Chondrocyte (in vitro differentiated cells): ENCODE measurements around the gene KIF2B. TPM values are rescaled to one million over a fixed set of nuclear protein-coding genes. Genes with fewer than 3 reads are reported as not detected.
"Not testable (repeated sequence)": the region's sequence is repeated elsewhere in the genome, so short reads cannot be mapped to it uniquely, and the experiment has no call there.

Experiments
- DNase-seq: peaks from one replicate; pipeline ENCODE4 v3.0.0; 2021; ENCODE audit warnings: mixed read lengths, low spot score
- H3K27ac Mint-ChIP-seq: one replicate; pipeline ENCODE4 v1.8.0; 2021; ENCODE audit warnings: mild to moderate bottlenecking, moderate library complexity, mixed read lengths; ENCODE audit not compliant: unreplicated experiment
- H3K27me3 Mint-ChIP-seq: 2 replicates; pipeline ENCODE4 v1.8.0; 2021; ENCODE audit warnings: low read depth, mixed read lengths
- H3K36me3 Mint-ChIP-seq: 2 replicates; pipeline ENCODE4 v1.8.0; 2021; ENCODE audit warnings: low read depth, mixed read lengths
- H3K4me1 Mint-ChIP-seq: 2 replicates; pipeline ENCODE4 v1.8.0; 2021; ENCODE audit warnings: low read depth, mild to moderate bottlenecking, mixed read lengths
- H3K4me3 Mint-ChIP-seq: one replicate; pipeline ENCODE4 v1.8.0; 2021; ENCODE audit warnings: mild to moderate bottlenecking, moderate library complexity, mixed read lengths; ENCODE audit not compliant: unreplicated experiment
- H3K9me3 Mint-ChIP-seq: 2 replicates; pipeline ENCODE4 v1.8.0; 2021; ENCODE audit warnings: low read depth, mixed read lengths
- CTCF ChIP-seq: fragments of 200-600 bp; sonication (generic); IDR thresholded peaks from 2 replicates; pipeline ENCODE4 v1.5.0; 2021; ENCODE audit warnings: antibody characterized with exemption, mild to moderate bottlenecking, moderate library complexity
- total RNA-seq: library from RNA; stranded (reverse); gene quantifications from 3 replicates; pipeline ENCODE4 v1.2.1, GENCODE V29; 2021

The KIF2B gene
- total RNA-seq, 1 donor from 2014 or later = not detected

GRCh38 chr17:53807286-53807685, 15.4 kb upstream of the KIF2B start:
- H3K27ac Mint-ChIP-seq = no peak overlapping the region
- peaks cover 7% of the 10 kb centered on the region for H3K27me3 Mint-ChIP-seq
- peaks cover 8% of the 10 kb centered on the region for H3K9me3 Mint-ChIP-seq
- no peak for DNase-seq
- H3K4me1 Mint-ChIP-seq = no peaks in the 10 kb centered on the region
- H3K4me3 Mint-ChIP-seq = no peak overlapping the region
- no peak for TF ChIP-seq CTCF
- no peaks in the 10 kb centered on the region for H3K36me3 Mint-ChIP-seq

DNA sequence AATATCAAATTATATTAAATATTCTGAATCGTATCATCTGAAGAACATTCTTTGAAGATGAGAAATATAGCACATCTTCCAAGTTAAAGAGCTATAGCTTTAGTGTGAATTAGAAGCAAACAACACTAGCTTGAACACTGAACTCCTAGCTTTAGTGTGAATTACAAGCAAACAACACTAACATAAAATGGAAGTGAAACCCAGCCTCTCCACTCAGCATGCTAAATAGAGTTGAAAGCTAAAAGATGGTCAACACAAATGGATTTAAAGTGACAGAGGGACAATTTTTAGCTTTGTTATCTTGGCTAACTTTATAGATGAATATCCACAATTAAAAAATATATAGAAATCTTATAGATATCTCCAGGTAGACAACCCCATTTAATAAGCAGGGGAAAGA, 4.5 kb upstream of the KIF2B start:
- Mint-ChIP-seq H3K36me3 (no peaks in the 10 kb centered on the region), H3K4me3 (no peak overlapping the region)

GRCh38 chr17:53818929-53819328, 3.8 kb upstream of the KIF2B start:
- H3K36me3 Mint-ChIP-seq = no peaks in the 10 kb centered on the region
- no peaks in the 10 kb centered on the region for H3K9me3 Mint-ChIP-seq
- H3K4me3 Mint-ChIP-seq = no peak overlapping the region
- TF ChIP-seq CTCF = no peak
- H3K27me3 Mint-ChIP-seq = peaks cover 5% of the 10 kb centered on the region
- no peaks in the 10 kb centered on the region for H3K4me1 Mint-ChIP-seq
- no peak overlapping the region for H3K27ac Mint-ChIP-seq
- no peak for DNase-seq

More for the DNA sequence above, 4.5 kb upstream of the KIF2B start:
- Mint-ChIP-seq H3K27me3 (peaks cover 5% of the 10 kb centered on the region), H3K27ac (no peak overlapping the region), H3K4me1 (no peaks in the 10 kb centered on the region), H3K9me3 (no peaks in the 10 kb centered on the region)
- TF ChIP-seq CTCF = no peak
- no peak for DNase-seq

DNA sequence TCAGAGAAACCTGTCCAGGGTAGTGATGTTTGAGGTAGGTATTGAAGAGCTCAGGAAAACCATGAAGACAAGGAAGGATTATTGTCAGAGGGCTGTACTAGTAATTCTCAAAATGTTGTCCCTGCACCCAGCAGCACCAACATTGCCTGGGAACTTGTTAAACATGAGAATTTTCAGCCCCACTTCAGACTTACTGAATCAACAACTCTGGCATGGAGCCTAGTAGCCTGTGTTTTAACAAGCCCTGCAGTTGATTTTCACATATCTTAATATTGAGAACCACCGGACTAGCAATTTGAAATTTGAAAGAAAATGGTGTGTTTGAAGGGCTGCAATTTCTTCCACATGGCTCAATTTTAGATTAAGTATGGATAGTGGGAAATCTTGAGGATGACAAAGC, 2.8 kb upstream of the KIF2B start:
- Mint-ChIP-seq H3K4me3 (no peak overlapping the region), H3K9me3 (no peaks in the 10 kb centered on the region), H3K4me1 (no peaks in the 10 kb centered on the region), H3K36me3 (no peaks in the 10 kb centered on the region), H3K27me3 (peaks cover 5% of the 10 kb centered on the region), H3K27ac (no peak overlapping the region)
- no peak for DNase-seq
- no peak for TF ChIP-seq CTCF

DNA sequence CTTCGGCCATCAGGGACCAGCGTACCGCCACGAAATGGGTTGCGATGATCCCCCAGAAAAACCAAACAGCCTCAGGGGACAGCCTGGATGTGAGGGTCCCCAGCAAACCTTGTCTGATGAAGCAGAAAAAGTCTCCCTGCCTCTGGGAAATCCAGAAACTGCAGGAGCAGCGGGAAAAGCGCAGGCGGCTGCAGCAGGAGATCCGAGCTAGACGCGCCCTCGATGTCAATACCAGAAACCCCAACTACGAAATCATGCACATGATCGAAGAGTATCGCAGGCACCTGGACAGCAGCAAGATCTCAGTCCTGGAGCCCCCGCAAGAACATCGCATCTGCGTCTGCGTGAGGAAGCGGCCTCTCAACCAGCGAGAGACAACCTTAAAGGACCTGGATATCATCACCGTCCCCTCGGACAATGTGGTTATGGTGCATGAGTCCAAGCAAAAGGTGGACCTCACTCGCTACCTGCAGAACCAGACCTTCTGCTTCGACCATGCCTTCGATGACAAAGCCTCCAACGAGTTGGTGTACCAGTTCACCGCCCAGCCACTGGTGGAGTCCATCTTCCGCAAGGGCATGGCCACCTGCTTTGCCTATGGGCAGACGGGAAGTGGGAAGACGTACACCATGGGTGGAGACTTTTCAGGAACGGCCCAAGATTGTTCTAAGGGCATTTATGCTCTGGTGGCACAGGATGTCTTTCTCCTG, 769 bp downstream of the KIF2B start:
- peaks cover 10% of the 10 kb centered on the region for H3K27me3 Mint-ChIP-seq

GRCh38 chr17:53834771-53835170, 12.0 kb downstream of the KIF2B start:
- not testable (repeated sequence) for DNase-seq

More for the DNA sequence above, 769 bp downstream of the KIF2B start:
- no peak overlapping the region for H3K27ac Mint-ChIP-seq
- no peaks in the 10 kb centered on the region for H3K36me3 Mint-ChIP-seq
- no peaks in the 10 kb centered on the region for H3K4me1 Mint-ChIP-seq
- DNase-seq = peak; percentile 69
- no peaks in the 10 kb centered on the region for H3K9me3 Mint-ChIP-seq
- TF ChIP-seq CTCF = no peak
- no peak overlapping the region for H3K4me3 Mint-ChIP-seq

More at GRCh38 chr17:53834771-53835170, 12.0 kb downstream of the KIF2B start:
- not testable (repeated sequence) for H3K27me3 Mint-ChIP-seq, H3K36me3 Mint-ChIP-seq, H3K4me3 Mint-ChIP-seq, H3K9me3 Mint-ChIP-seq, H3K27ac Mint-ChIP-seq, H3K4me1 Mint-ChIP-seq
